Activated CD8-positive, alpha-beta T cell treated with anti-CD3 and anti-CD28 coated beads for 36 hours (primary cell): Measurements from ENCODE around the gene SPACA9. TPM values are rescaled to one million over a fixed set of nuclear protein-coding genes. Genes with fewer than 3 reads are reported as not detected.

Experiments
- ATAC-seq: fragments of 200-7000 bp; cut with Tn5 transposase; one replicate; pipeline ENCODE4 v1.10.0; 2021; ENCODE audit warnings: mild to moderate bottlenecking, moderate library complexity
- CTCF ChIA-PET: fragments of 350-600 bp; sonication (Branson Sonifier 250); formaldehyde crosslinking; loops from one replicate; lab custom pipeline; 2021; ENCODE audit warnings: antibody characterized with exemption; lab: Charles Lee
- POLR2A ChIA-PET: fragments of 350-600 bp; sonication (Branson Sonifier 250); formaldehyde crosslinking; loops from one replicate; lab custom pipeline; 2021; ENCODE audit warnings: antibody characterized with exemption; lab: Charles Lee
- DNase-seq: peaks from one replicate; pipeline ENCODE4 v3.0.0-alpha.2; 2020
- H3K27ac Mint-ChIP-seq: one replicate; pipeline ENCODE4 v1.8.0; 2021; ENCODE audit warnings: mild to moderate bottlenecking, mixed read lengths
- H3K27me3 Mint-ChIP-seq: one replicate; pipeline ENCODE4 v1.8.0; 2021; ENCODE audit warnings: mixed read lengths
- H3K36me3 Mint-ChIP-seq: one replicate; pipeline ENCODE4 v1.8.0; 2021; ENCODE audit warnings: low read depth, mixed read lengths
- H3K4me1 Mint-ChIP-seq: one replicate; pipeline ENCODE4 v1.8.0; 2021; ENCODE audit warnings: low read depth, mixed read lengths
- H3K4me3 Mint-ChIP-seq: one replicate; pipeline ENCODE4 v1.8.0; 2021; ENCODE audit warnings: mild to moderate bottlenecking, moderate library complexity, mixed read lengths
- H3K9me3 Mint-ChIP-seq: one replicate; pipeline ENCODE4 v1.8.0; 2021; ENCODE audit warnings: mixed read lengths
- intact Hi-C: fragments of 100-400 bp; cut with micrococcal nuclease; formaldehyde crosslinking; loops from one replicate; pipeline ENCODE4 v1.10.0; 2022
- total RNA-seq, 2 experiments: library from RNA; stranded (reverse); gene quantifications; one replicate each; pipeline ENCODE4 v1.2.3, GENCODE V29; 2021
- TF ChIP-seq, protein P1 (sequence below): fragments of 200-600 bp; IDR thresholded peaks from one replicate; pipeline ENCODE4 v1.8.0; 2022; ENCODE audit warnings: antibody characterized with exemption, mild to moderate bottlenecking

Gene SPACA9
- total RNA-seq, 2 experiments from 2014 or later = 1.9 to 3.2 TPM

- no peaks in the 10 kb centered on the region for H3K4me1 Mint-ChIP-seq
- H3K9me3 Mint-ChIP-seq = no peaks in the 10 kb centered on the region
- H3K36me3 Mint-ChIP-seq = no peaks in the 10 kb centered on the region
- ATAC-seq (no peak), DNase-seq (no peak)
- CTCF ChIA-PET = no interaction called here
- POLR2A ChIA-PET = no interaction called here
- no peak overlapping the region for H3K27ac Mint-ChIP-seq
- no peak overlapping the region for H3K4me3 Mint-ChIP-seq
- TF ChIP-seq, protein P1, sequence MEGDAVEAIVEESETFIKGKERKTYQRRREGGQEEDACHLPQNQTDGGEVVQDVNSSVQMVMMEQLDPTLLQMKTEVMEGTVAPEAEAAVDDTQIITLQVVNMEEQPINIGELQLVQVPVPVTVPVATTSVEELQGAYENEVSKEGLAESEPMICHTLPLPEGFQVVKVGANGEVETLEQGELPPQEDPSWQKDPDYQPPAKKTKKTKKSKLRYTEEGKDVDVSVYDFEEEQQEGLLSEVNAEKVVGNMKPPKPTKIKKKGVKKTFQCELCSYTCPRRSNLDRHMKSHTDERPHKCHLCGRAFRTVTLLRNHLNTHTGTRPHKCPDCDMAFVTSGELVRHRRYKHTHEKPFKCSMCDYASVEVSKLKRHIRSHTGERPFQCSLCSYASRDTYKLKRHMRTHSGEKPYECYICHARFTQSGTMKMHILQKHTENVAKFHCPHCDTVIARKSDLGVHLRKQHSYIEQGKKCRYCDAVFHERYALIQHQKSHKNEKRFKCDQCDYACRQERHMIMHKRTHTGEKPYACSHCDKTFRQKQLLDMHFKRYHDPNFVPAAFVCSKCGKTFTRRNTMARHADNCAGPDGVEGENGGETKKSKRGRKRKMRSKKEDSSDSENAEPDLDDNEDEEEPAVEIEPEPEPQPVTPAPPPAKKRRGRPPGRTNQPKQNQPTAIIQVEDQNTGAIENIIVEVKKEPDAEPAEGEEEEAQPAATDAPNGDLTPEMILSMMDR = no peak
- intact Hi-C loops = no loop called here
- H3K27me3 Mint-ChIP-seq = no peaks in the 10 kb centered on the region
These were observed 41.0 kb upstream of the SPACA9 start for GRCh38 chr9:132837501-132838286.

DNA sequence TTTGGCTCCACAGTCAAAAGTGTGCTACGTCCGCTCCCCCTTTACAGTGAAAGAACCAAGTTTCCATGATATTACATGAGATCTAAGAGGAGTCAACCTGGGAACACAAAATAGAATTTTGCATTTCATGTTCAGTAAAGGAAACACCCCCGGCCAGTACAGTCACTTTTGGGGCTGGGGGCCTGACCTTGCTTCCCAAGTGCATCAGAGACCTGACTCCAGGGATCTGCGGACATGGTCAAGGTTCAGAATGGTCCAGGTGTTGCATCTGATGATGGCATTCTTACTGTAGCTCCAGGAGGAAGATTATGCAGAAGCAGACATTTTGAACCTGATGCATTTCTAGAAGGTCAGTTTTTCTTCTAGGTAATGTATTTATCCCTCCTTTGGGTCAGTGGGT, 40.4 kb upstream of the SPACA9 start:
- POLR2A ChIA-PET = no interaction called here
- intact Hi-C loops = no loop called here
- Mint-ChIP-seq H3K9me3 (no peaks in the 10 kb centered on the region), H3K36me3 (no peaks in the 10 kb centered on the region), H3K27me3 (no peaks in the 10 kb centered on the region), H3K4me3 (no peak overlapping the region), H3K4me1 (no peaks in the 10 kb centered on the region), H3K27ac (no peak overlapping the region)
- TF ChIP-seq, protein P1 = no peak
- CTCF ChIA-PET = interaction anchor here (0.8 kb wide), 1 partner anchor 11 kb away, joined by 3 read pairs; no protein-coding TSS in a partner anchor
- DNase-seq = no peak
- no peak for ATAC-seq

DNA sequence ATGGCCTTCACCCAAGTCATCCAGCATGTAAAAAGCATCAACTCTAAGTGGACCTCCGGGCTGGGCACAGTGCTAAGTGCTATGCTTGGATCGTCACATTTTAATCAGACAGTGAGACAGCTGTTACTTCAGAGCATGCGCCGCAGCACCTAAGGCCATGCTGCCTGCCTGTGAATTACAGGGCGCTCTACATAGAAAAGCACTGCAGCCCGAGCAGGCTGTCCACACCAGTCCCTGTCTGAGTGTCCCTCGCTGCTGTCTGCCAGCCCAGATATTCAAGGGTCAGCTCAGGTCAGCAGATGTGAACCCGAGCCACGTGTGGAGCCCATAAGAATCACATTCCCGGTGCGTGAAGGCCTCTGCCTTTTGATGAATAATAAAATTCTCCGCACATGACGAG, 37.7 kb upstream of the SPACA9 start:
- H3K4me3 Mint-ChIP-seq = no peak overlapping the region
- POLR2A ChIA-PET = interaction anchor here (0.6 kb wide), 1 partner anchor 971 kb away, joined by 3 read pairs; no protein-coding TSS in a partner anchor
- no peaks in the 10 kb centered on the region for H3K4me1 Mint-ChIP-seq
- DNase-seq (no peak), ATAC-seq (no peak)
- H3K27me3 Mint-ChIP-seq = no peaks in the 10 kb centered on the region
- intact Hi-C loops = no loop called here
- no peak overlapping the region for H3K27ac Mint-ChIP-seq
- CTCF ChIA-PET = no interaction called here
- no peaks in the 10 kb centered on the region for H3K9me3 Mint-ChIP-seq
- no peaks in the 10 kb centered on the region for H3K36me3 Mint-ChIP-seq
- TF ChIP-seq, protein P1 = no peak

- DNase-seq = no peak
- ChIA-PET CTCF (no interaction called here), POLR2A (no interaction called here)
- Mint-ChIP-seq H3K4me3 (no peak overlapping the region), H3K4me1 (no peaks in the 10 kb centered on the region), H3K27me3 (no peaks in the 10 kb centered on the region), H3K9me3 (no peaks in the 10 kb centered on the region), H3K27ac (no peak overlapping the region), H3K36me3 (no peaks in the 10 kb centered on the region)
- no peak for ATAC-seq
- TF ChIP-seq, protein P1 = no peak
- intact Hi-C loops = no loop called here
These were observed 36.3 kb upstream of the SPACA9 start for GRCh38 chr9:132842124-132843044.
